Smooth muscle cell (in vitro differentiated cells): ENCODE data around the gene SLC25A12. TPM values are rescaled to one million over a fixed set of nuclear protein-coding genes. Genes with fewer than 3 reads are reported as not detected.
"Not testable (repeated sequence)": the region's sequence is repeated elsewhere in the genome, so short reads cannot be mapped to it uniquely, and the experiment has no call there.

Experiments used
- DNase-seq: peaks from one replicate; lab custom pipeline; 2025; ENCODE audit not compliant: unreplicated experiment; lab: John Stamatoyannopoulos, UW
- H2AFZ ChIP-seq: fragments of 200-600 bp; sonication (generic); 2 replicates; pipeline ENCODE4 v1.6.0; 2016; ENCODE audit warnings: antibody characterized with exemption, low read depth, mild to moderate bottlenecking
- H3F3A ChIP-seq: fragments of 200-600 bp; sonication (generic); 2 replicates; pipeline ENCODE4 v1.6.0; 2017; ENCODE audit warnings: antibody characterized with exemption, low read depth
- H3K27ac ChIP-seq: fragments of 200-600 bp; sonication (generic); 2 replicates; pipeline ENCODE4 v1.5.1; 2016; ENCODE audit warnings: low read depth, mild to moderate bottlenecking
- H3K27me3 ChIP-seq: fragments of 200-600 bp; sonication (generic); 2 replicates; pipeline ENCODE4 v1.6.1; 2016; ENCODE audit warnings: low read depth, mild to moderate bottlenecking
- H3K36me3 ChIP-seq: fragments of 200-600 bp; sonication (generic); 2 replicates; pipeline ENCODE4 v1.5.1; 2016; ENCODE audit warnings: low read depth
- H3K4me1 ChIP-seq: fragments of 200-600 bp; sonication (generic); 2 replicates; pipeline ENCODE4 v1.5.1; 2016; ENCODE audit warnings: low read depth
- H3K4me2 ChIP-seq: fragments of 200-600 bp; sonication (generic); 2 replicates; pipeline ENCODE4 v1.6.0; 2016; ENCODE audit warnings: mild to moderate bottlenecking
- H3K4me3 ChIP-seq: fragments of 200-600 bp; sonication (generic); 2 replicates; pipeline ENCODE4 v1.5.1; 2016; ENCODE audit warnings: mild to moderate bottlenecking
- H3K79me2 ChIP-seq: fragments of 200-600 bp; sonication (generic); 2 replicates; pipeline ENCODE4 v1.6.0; 2016; ENCODE audit warnings: low read depth, mild to moderate bottlenecking
- H3K9ac ChIP-seq: fragments of 200-600 bp; sonication (generic); 2 replicates; pipeline ENCODE4 v1.6.0; 2016; ENCODE audit warnings: low read depth
- H3K9me3 ChIP-seq: fragments of 200-600 bp; sonication (generic); replicated peaks from 2 replicates; pipeline ENCODE4 v1.5.1; 2016; ENCODE audit warnings: low read depth
- H4K20me1 ChIP-seq: fragments of 200-600 bp; sonication (generic); 2 replicates; pipeline ENCODE4 v1.6.0; 2016; ENCODE audit warnings: low read depth
- WGBS: methylation state at CpG from one replicate; pipeline ENCODE4 v1.1.7; 2016; ENCODE audit warnings: low lambda C conversion rate; 5-methylcytosine and 5-hydroxymethylcytosine counted together
- polyA plus RNA-seq: library from polyadenylated mRNA; unstranded; fragments of >200 nt; fragmentation: Nextera tagmentation; extraction: Ambion mirVana; gene quantifications from 2 replicates; pipeline ENCODE4 v1.2.1, GENCODE V29; 2016
- total RNA-seq: library from RNA; depleted of rRNA; stranded (reverse); fragments of >200 nt; gene quantifications from 2 replicates; pipeline ENCODE4 v1.2.3, GENCODE V29; 2014
- TF ChIP-seq, protein P1 (sequence below): fragments of 200-600 bp; sonication (generic); IDR thresholded peaks from 2 replicates; pipeline ENCODE4 v1.5.1; 2017; ENCODE audit warnings: borderline replicate concordance, mild to moderate bottlenecking, antibody characterized with exemption; ENCODE audit not compliant: insufficient read depth, poor library complexity, severe bottlenecking

The SLC25A12 gene
- total and polyA plus RNA-seq, 2 experiments from 2014 or later = 10.5 to 22.4 TPM

GRCh38 chr2:171772373-171772772 is 121.7 kb downstream of the SLC25A12 start:
- Histone ChIP-seq H4K20me1 (no peaks in the 10 kb centered on the region), H3K9ac (no peak overlapping the region), H3K36me3 (no peaks in the 10 kb centered on the region), H3K4me3 (no peak overlapping the region), H3K9me3 (no peaks in the 10 kb centered on the region), H3K79me2 (no peaks in the 10 kb centered on the region), H3K4me2 (no peak overlapping the region), H3K27me3 (no peaks in the 10 kb centered on the region), H3F3A (no peaks in the 10 kb centered on the region), H3K4me1 (no peaks in the 10 kb centered on the region), H2AFZ (no peak overlapping the region), H3K27ac (no peak overlapping the region)
- DNase-seq = no peak
- 98% methylated on average over 5 of the region's 5 CpGs for WGBS
- TF ChIP-seq, protein P1, sequence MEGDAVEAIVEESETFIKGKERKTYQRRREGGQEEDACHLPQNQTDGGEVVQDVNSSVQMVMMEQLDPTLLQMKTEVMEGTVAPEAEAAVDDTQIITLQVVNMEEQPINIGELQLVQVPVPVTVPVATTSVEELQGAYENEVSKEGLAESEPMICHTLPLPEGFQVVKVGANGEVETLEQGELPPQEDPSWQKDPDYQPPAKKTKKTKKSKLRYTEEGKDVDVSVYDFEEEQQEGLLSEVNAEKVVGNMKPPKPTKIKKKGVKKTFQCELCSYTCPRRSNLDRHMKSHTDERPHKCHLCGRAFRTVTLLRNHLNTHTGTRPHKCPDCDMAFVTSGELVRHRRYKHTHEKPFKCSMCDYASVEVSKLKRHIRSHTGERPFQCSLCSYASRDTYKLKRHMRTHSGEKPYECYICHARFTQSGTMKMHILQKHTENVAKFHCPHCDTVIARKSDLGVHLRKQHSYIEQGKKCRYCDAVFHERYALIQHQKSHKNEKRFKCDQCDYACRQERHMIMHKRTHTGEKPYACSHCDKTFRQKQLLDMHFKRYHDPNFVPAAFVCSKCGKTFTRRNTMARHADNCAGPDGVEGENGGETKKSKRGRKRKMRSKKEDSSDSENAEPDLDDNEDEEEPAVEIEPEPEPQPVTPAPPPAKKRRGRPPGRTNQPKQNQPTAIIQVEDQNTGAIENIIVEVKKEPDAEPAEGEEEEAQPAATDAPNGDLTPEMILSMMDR = no peak

DNA sequence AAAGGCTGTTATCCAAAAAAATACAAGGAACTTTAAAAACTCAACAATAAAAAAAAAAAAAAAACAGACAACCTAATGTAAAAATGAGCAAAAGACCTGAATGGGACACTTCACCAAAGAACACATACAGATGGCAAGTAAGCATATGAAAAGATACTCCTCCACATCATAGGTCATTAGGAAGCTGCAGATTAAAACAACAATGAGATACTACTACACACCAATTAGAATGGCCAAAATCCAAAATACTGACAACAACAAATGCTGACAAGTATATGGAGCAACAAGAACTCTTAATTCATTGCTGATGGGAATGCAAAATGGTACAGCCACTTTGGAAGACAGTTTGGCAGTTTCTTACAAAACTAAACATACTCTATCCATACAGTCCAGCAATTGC is 122.6 kb downstream of the SLC25A12 start:
- Histone ChIP-seq H2AFZ (no peak overlapping the region), H4K20me1 (no peaks in the 10 kb centered on the region), H3K4me2 (no peak overlapping the region), H3K27ac (no peak overlapping the region), H3K9ac (no peak overlapping the region), H3F3A (no peaks in the 10 kb centered on the region), H3K9me3 (no peaks in the 10 kb centered on the region), H3K4me1 (no peaks in the 10 kb centered on the region), H3K79me2 (no peaks in the 10 kb centered on the region), H3K27me3 (no peaks in the 10 kb centered on the region), H3K4me3 (no peak overlapping the region), H3K36me3 (no peaks in the 10 kb centered on the region)
- TF ChIP-seq, protein P1 = no peak
- DNase-seq = no peak

- H3K79me2 ChIP-seq = no peaks in the 10 kb centered on the region
- DNase-seq = no peak
- 78% methylated on average over 3 of the region's 3 CpGs for WGBS
- no peaks in the 10 kb centered on the region for H3K27me3 ChIP-seq
- H3K4me2 ChIP-seq = no peak overlapping the region
- no peaks in the 10 kb centered on the region for H3F3A ChIP-seq
- no peak overlapping the region for H3K9ac ChIP-seq
- H3K4me3 ChIP-seq = no peak overlapping the region
- no peaks in the 10 kb centered on the region for H4K20me1 ChIP-seq
- H3K4me1 ChIP-seq = no peaks in the 10 kb centered on the region
- no peak overlapping the region for H3K27ac ChIP-seq
- TF ChIP-seq, protein P1 = no peak
- no peaks in the 10 kb centered on the region for H3K36me3 ChIP-seq
- H3K9me3 ChIP-seq = no peaks in the 10 kb centered on the region
- no peak overlapping the region for H2AFZ ChIP-seq
Measured at GRCh38 chr2:171763602-171764001, 130.4 kb downstream of the SLC25A12 start.

DNA sequence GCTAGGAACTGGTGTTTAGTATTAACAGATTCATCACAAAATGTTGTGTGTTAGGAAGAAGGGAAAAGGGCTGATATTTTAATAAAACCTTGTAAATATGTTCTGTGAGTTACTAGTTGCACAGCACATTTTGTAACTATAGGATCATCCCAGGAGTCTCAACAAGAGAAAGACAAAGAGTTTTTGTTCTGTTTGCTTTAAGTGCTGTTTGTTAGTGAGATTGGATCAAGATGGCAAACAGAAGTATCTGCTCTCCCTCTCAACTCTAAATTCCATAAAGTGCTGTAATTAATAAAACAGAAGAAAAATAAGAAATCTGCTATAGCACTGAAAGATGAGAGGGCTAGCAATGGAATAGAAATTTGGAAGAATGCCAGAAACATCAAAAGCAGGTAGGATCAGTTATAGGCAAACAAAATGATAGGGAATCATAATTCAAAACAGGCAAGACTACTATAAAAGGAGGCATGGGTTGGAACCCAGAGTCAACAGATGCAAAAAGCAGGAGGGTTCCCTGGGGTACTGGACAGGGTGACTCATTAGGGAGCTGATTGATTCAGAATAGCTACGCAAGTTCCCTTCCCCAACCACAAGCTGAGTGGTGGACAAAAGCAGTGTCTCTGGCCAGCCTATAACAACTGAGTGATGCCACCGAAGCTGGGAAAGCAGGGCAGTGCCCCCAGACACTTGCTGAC is 131.0 kb downstream of the SLC25A12 start:
- Histone ChIP-seq H3K27ac (no peak overlapping the region), H4K20me1 (no peaks in the 10 kb centered on the region), H3K9ac (no peak overlapping the region), H3K4me1 (no peaks in the 10 kb centered on the region), H3K36me3 (no peaks in the 10 kb centered on the region), H3K79me2 (no peaks in the 10 kb centered on the region), H3F3A (no peaks in the 10 kb centered on the region), H3K4me2 (no peak overlapping the region), H3K27me3 (no peaks in the 10 kb centered on the region), H3K9me3 (no peaks in the 10 kb centered on the region), H3K4me3 (no peak overlapping the region), H2AFZ (no peak overlapping the region)
- TF ChIP-seq, protein P1 = no peak
- DNase-seq = no peak
- 87% methylated on average over 2 of the region's 2 CpGs for WGBS

GRCh38 chr2:171761176-171761575 is 132.9 kb downstream of the SLC25A12 start:
- not testable (repeated sequence) for H3K4me2 ChIP-seq, H3K36me3 ChIP-seq, H3K4me3 ChIP-seq, H3F3A ChIP-seq, H2AFZ ChIP-seq, H3K27ac ChIP-seq, H3K9me3 ChIP-seq, H4K20me1 ChIP-seq, H3K9ac ChIP-seq, H3K27me3 ChIP-seq, DNase-seq, H3K79me2 ChIP-seq, H3K4me1 ChIP-seq
- WGBS = 92% methylated on average over 4 of the region's 4 CpGs

DNA sequence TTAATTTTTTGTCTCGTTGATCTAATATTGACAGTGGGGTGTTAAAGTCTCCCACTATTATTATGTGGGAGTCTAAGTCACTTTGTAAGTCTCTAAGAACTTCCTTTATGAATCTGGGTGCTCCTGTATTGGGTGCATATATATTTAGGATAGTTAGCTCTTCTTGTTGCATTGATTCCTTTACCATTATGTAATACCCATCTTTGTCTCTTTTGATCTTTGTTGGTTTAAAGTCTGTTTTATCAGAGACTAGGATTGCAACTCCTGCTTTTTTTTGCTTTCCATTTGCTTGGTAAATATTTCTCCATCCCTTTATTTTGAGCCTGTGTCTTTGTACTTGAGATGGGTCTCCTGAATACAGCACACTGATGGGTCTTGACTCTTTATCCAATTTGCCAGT is 135.3 kb downstream of the SLC25A12 start:
- 100% methylated on average over 1 of the region's 1 CpG for WGBS
- DNase-seq, H4K20me1 ChIP-seq, H3K4me3 ChIP-seq, H3K4me1 ChIP-seq, H3K4me2 ChIP-seq, H2AFZ ChIP-seq, H3K79me2 ChIP-seq, H3K36me3 ChIP-seq, H3K9me3 ChIP-seq, H3K27ac ChIP-seq, H3K27me3 ChIP-seq, H3K9ac ChIP-seq, H3F3A ChIP-seq: not testable (repeated sequence)
